ENCODE results near the gene SMG7. TPM values are rescaled to one million over a fixed set of nuclear protein-coding genes. Genes with fewer than 3 reads are reported as not detected.
A peak's percentile ranks its signal among the peaks of the same experiment; 100 is the strongest.

The SMG7 gene
- total RNA-seq, 3 donors from 2014 or later (not counting 1 experiment from before 2014, with no cell fraction given): 56.5 to 78.5 (median 75.6) TPM

GRCh38 chr1:183476081-183476480, 3.8 kb downstream of the SMG7 start:
- Histone ChIP-seq H3K4me1 (ENCODE audit: control insufficient read depth, insufficient read depth, low read length) (peaks cover 17% of the 10 kb centered on the region), H3K4me3 (ENCODE audit: low read length) (no peak overlapping the region), H3K9me3 (ENCODE audit: control insufficient read depth, insufficient read depth, low read length) (no peaks in the 10 kb centered on the region), H3K36me3 (ENCODE audit: control insufficient read depth, insufficient read depth, low read length) (no peaks in the 10 kb centered on the region), H3K27me3 (ENCODE audit: control insufficient read depth, insufficient read depth, low read length) (no peaks in the 10 kb centered on the region), H3K27ac (ENCODE audit: low read length) (no peak overlapping the region)
- no peak overlapping the region for H3K27ac Mint-ChIP-seq
- H3K4me3 Mint-ChIP-seq: no peak overlapping the region
- TF ChIP-seq CTCF (IDR thresholded peaks at IDR 0.05): no peak
- no peaks in the 10 kb centered on the region for H3K27me3 Mint-ChIP-seq (ENCODE audit: low read depth in 2 of 2)
- H3K9me3 Mint-ChIP-seq: no peaks in the 10 kb centered on the region
- H3K4me1 Mint-ChIP-seq: peaks cover 44 to 61% of the 10 kb centered on the region in 2 donors
- no peaks in the 10 kb centered on the region for H3K36me3 Mint-ChIP-seq
- intact Hi-C loops (cut with micrococcal nuclease): loop anchor here (10.0 kb wide), 1 partner anchor 641 kb away; the partner anchor contains the start of gene DHX9
- ATAC-seq: no peak
- no peak for DNase-seq
- 19% methylated on average over 3 of the region's 3 CpGs for WGBS (ENCODE audit: insufficient coverage)

- peak overlapping the region; percentile 38 for H3K4me3 Mint-ChIP-seq
- H3K36me3 Mint-ChIP-seq: no peaks in the 10 kb centered on the region
- TF ChIP-seq CTCF (IDR thresholded peaks at IDR 0.05): no peak
- H3K9me3 Mint-ChIP-seq: no peaks in the 10 kb centered on the region
- Histone ChIP-seq H3K36me3 (ENCODE audit: control insufficient read depth, insufficient read depth, low read length) (no peaks in the 10 kb centered on the region), H3K4me1 (ENCODE audit: control insufficient read depth, insufficient read depth, low read length) (peaks cover 7% of the 10 kb centered on the region), H3K27ac (ENCODE audit: low read length) (peak overlapping the region; percentile 28), H3K4me3 (ENCODE audit: low read length) (no peak overlapping the region), H3K9me3 (ENCODE audit: control insufficient read depth, insufficient read depth, low read length) (no peaks in the 10 kb centered on the region), H3K27me3 (ENCODE audit: control insufficient read depth, insufficient read depth, low read length) (no peaks in the 10 kb centered on the region)
- intact Hi-C loops (cut with micrococcal nuclease): loop anchor here (10.0 kb wide), 1 partner anchor 643 kb away; the partner anchor contains the start of gene DHX9
- ATAC-seq (peak; percentile 68 to 84 (median 76)), DNase-seq (peak in 1 of 2 donors; percentile 19)
- WGBS (ENCODE audit: insufficient coverage): 33% methylated on average over 3 of the region's 3 CpGs
- H3K27ac Mint-ChIP-seq: peak overlapping the region; percentile 79 to 84
- no peaks in the 10 kb centered on the region for H3K27me3 Mint-ChIP-seq (ENCODE audit: low read depth in 2 of 2)
- peaks cover 45 to 57% of the 10 kb centered on the region in 2 donors for H3K4me1 Mint-ChIP-seq
These were observed 5.9 kb downstream of the SMG7 start for GRCh38 chr1:183477986-183478781.

GRCh38 chr1:183480971-183481441, 8.7 kb downstream of the SMG7 start:
- Mint-ChIP-seq H3K4me1 (peaks cover 44 to 46% of the 10 kb centered on the region in 2 donors), H3K9me3 (no peaks in the 10 kb centered on the region), H3K27ac (peak overlapping the region; percentile 9 to 79), H3K36me3 (no peaks in the 10 kb centered on the region), H3K27me3 (ENCODE audit: low read depth in 2 of 2) (no peaks in the 10 kb centered on the region), H3K4me3 (no peak overlapping the region)
- TF ChIP-seq CTCF (IDR thresholded peaks at IDR 0.05): no peak
- Histone ChIP-seq H3K4me3 (ENCODE audit: low read length) (no peak overlapping the region), H3K27me3 (ENCODE audit: control insufficient read depth, insufficient read depth, low read length) (no peaks in the 10 kb centered on the region), H3K4me1 (ENCODE audit: control insufficient read depth, insufficient read depth, low read length) (peaks cover 3% of the 10 kb centered on the region), H3K36me3 (ENCODE audit: control insufficient read depth, insufficient read depth, low read length) (no peaks in the 10 kb centered on the region), H3K9me3 (ENCODE audit: control insufficient read depth, insufficient read depth, low read length) (no peaks in the 10 kb centered on the region), H3K27ac (ENCODE audit: low read length) (no peak overlapping the region)
- ATAC-seq (no peak), DNase-seq (no peak)
- intact Hi-C loops (cut with micrococcal nuclease): no loop called here
- 60% methylated on average over 1 of the region's 1 CpG for WGBS (ENCODE audit: insufficient coverage)
